HepG2 (cell line): ENCODE data around the gene B4GALT5. TPM values are rescaled to one million over a fixed set of nuclear protein-coding genes. Genes with fewer than 3 reads are reported as not detected.

Experiments used
- ARID3A ChIP-seq: IDR thresholded peaks from 2 replicates; pipeline ENCODE4 v1.6.1; 2012; ENCODE audit warnings: low read depth, low read length, improper control_type of control experiment
- ARID5B ChIP-seq: IDR thresholded peaks from 2 replicates; pipeline ENCODE4 v1.4.0; 2020; ENCODE audit warnings: mild to moderate bottlenecking, missing genetic modification reagents
- FOXP1 ChIP-seq, 2 experiments: fragments of 450-650 bp in 1 of 2; IDR thresholded peaks; 2 replicates each; pipeline ENCODE4 v1.6.1; 2017 to 2018; ENCODE audit warnings: antibody characterized with exemption in 1 of 2
- MAFG ChIP-seq: sonication (generic); formaldehyde crosslinking; IDR thresholded peaks from 2 replicates; pipeline ENCODE4 v1.5.1; 2020; ENCODE audit warnings: mild to moderate bottlenecking, missing genetic modification reagents
- MAZ ChIP-seq, 2 experiments: sonication (generic) in 1 of 2; formaldehyde crosslinking in 1 of 2; IDR thresholded peaks; 2 replicates each; pipeline versions ENCODE4 v1.5.0 to v1.6.1; 2012 to 2020; ENCODE audit warnings: low read depth in 2 of 2, mild to moderate bottlenecking in 2 of 2, borderline replicate concordance in 1 of 2, improper control_type of control experiment in 1 of 2, low read length in 1 of 2, missing genetic modification reagents in 1 of 2, moderate library complexity in 1 of 2
- NCOA2 ChIP-seq: sonication (generic); formaldehyde crosslinking; IDR thresholded peaks from 2 replicates; pipeline ENCODE4 v1.8.0; 2022; ENCODE audit warnings: inconsistent platforms
- NFYB ChIP-seq: sonication (generic); formaldehyde crosslinking; IDR thresholded peaks from 2 replicates; pipeline ENCODE4 v1.4.0; 2020; ENCODE audit warnings: missing genetic modification reagents
- NFYC ChIP-seq: IDR thresholded peaks from 2 replicates; pipeline ENCODE4 v1.6.1; 2016; ENCODE audit warnings: missing genetic modification reagents, missing compliant biosample characterization
- PATZ1 ChIP-seq: sonication (generic); formaldehyde crosslinking; IDR thresholded peaks from 2 replicates; pipeline ENCODE4 v1.4.0; 2020; ENCODE audit warnings: missing genetic modification reagents
- RNF2 ChIP-seq: fragments of 450-650 bp; conservative IDR thresholded peaks from 2 replicates; pipeline ENCODE4 v1.6.1; 2016; ENCODE audit warnings: low read depth
- RXRB ChIP-seq: IDR thresholded peaks from 2 replicates; pipeline ENCODE4 v1.6.1; 2016; ENCODE audit warnings: borderline replicate concordance, missing genetic modification reagents, missing compliant biosample characterization
- SAP130 ChIP-seq: IDR thresholded peaks from 2 replicates; pipeline ENCODE4 v1.6.1; 2016; ENCODE audit warnings: low read depth
- SOX13 ChIP-seq, 3 experiments: fragments of 450-650 bp in 1 of 3; sonication (generic) in 1 of 3; formaldehyde crosslinking in 1 of 3; IDR thresholded peaks in 2 of 3; conservative IDR thresholded peaks in 1 of 3; 2 replicates each; pipeline versions ENCODE4 v1.5.0 to v1.6.1; 2016 to 2020; ENCODE audit warnings: antibody characterized with exemption in 1 of 3, mild to moderate bottlenecking in 1 of 3, missing compliant biosample characterization in 1 of 3, missing genetic modification reagents in 1 of 3, moderate library complexity in 1 of 3
- TEAD3 ChIP-seq: optimal IDR thresholded peaks from 2 replicates; pipeline ENCODE3; 2016; ENCODE audit warnings: borderline replicate concordance
- ZNF282 ChIP-seq: fragments of 450-650 bp; IDR thresholded peaks from 2 replicates; pipeline ENCODE4 v1.6.1; 2018; ENCODE audit not compliant: partially characterized antibody
- ZNF441 ChIP-seq: sonication (generic); formaldehyde crosslinking; IDR thresholded peaks from 2 replicates; pipeline ENCODE4 v1.7.0; 2021; ENCODE audit warnings: missing genetic modification reagents, borderline replicate concordance
- ZNF501 ChIP-seq: sonication (generic); formaldehyde crosslinking; IDR thresholded peaks from 2 replicates; pipeline ENCODE4 v1.5.1; 2020; ENCODE audit warnings: mild to moderate bottlenecking, moderate library complexity, missing genetic modification reagents
- ZNF709 ChIP-seq: sonication (generic); formaldehyde crosslinking; IDR thresholded peaks from 2 replicates; pipeline ENCODE4 v1.5.0; 2020; ENCODE audit warnings: mild to moderate bottlenecking, missing genetic modification reagents
- ZSCAN22 ChIP-seq: sonication (generic); formaldehyde crosslinking; IDR thresholded peaks from 2 replicates; pipeline ENCODE4 v1.4.0; 2020; ENCODE audit warnings: mild to moderate bottlenecking, missing genetic modification reagents
- polyA plus RNA-seq, 8 experiments: library from polyadenylated mRNA; depleted of rRNA in 3 of 8; stranded (reverse) in 7 of 8; unstranded in 1 of 8; fragments of >200 nt; fragmentation: Illumina TruSeq in 4 of 8; extraction: Trizol in 4 of 8; gene quantifications; 2 replicates each; pipeline versions ENCODE4 v1.2.1 to v1.2.3, GENCODE V29; 2011 to 2016; ENCODE audit warnings: low read depth in 4 of 8, missing spikeins in 1 of 8, mixed read lengths in 1 of 8; ENCODE audit not compliant: insufficient read depth in 1 of 8
- total RNA-seq, 5 experiments: library from RNA; depleted of rRNA; stranded (reverse); fragments of >200 nt; fragmentation: Illumina TruSeq; extraction: Trizol; gene quantifications; 2 replicates each; pipeline ENCODE4 v1.2.3, GENCODE V29; 2016; ENCODE audit warnings: low read depth in 1 of 5

The B4GALT5 gene
- total and polyA plus RNA-seq, 2 of the 13 experiments (the other 11 are each of a cell fraction or from before 2014, with no cell fraction given), result 27.3 to 30.9 TPM

GRCh38 chr20:49724408-49725223, 10.9 kb upstream of the B4GALT5 start (continued):
- TF ChIP-seq ARID5B (CRISPR knock-in tag) (peak; percentile 33; the same call in 1 of the 2 replicates), NCOA2 (peak; percentile 15; the same call in 1 of the 2 replicates), NFYB (CRISPR knock-in tag) (0 out of 2 replicates have a peak, but pooled peaks have one; percentile 31), ZNF709 (peak; percentile 23; the same call in 1 of the 2 replicates), ZNF501 (CRISPR knock-in tag) (peak; percentile 35; the same call in 1 of the 2 replicates), RXRB (CRISPR knock-in tag) (0 out of 2 replicates have a peak, but pooled peaks have one; percentile 14), FOXP1 (IDR thresholded peaks at IDR 0.05) (no peak), FOXP1 (CRISPR knock-in tag; IDR thresholded peaks at IDR 0.05) (0 out of 2 replicates have a peak, but pooled peaks have one; percentile 4), MAFG (CRISPR knock-in tag) (0 out of 2 replicates have a peak, but pooled peaks have one; percentile 7), ZNF441 (CRISPR knock-in tag) (peak; percentile 29; the same call in 1 of the 2 replicates), SOX13 (IDR thresholded peaks at IDR 0.05) (no peak), SOX13 (CRISPR knock-in tag; conservative IDR thresholded peaks at IDR 0.05 in 1 of 2, IDR thresholded peaks at IDR 0.05 in 1 of 2) (peak in 1 of 2 experiments; percentile 11; a peak in 1 of 4 replicates), ZNF282 (no peak), RNF2 (no peak), SAP130 (CRISPR knock-in tag) (peak; percentile 62), TEAD3 (CRISPR knock-in tag) (peak; percentile 26), NFYC (peak; percentile 62; the same call in 1 of the 2 replicates), MAZ (IDR thresholded peaks at IDR 0.05; ENCODE audit: borderline replicate concordance, low read depth, low read length) (0 out of 2 replicates have a peak, but pooled peaks have one; percentile 75), MAZ (CRISPR knock-in tag; IDR thresholded peaks at IDR 0.05; ENCODE audit: low read depth) (no peak), PATZ1 (CRISPR knock-in tag) (peak; percentile 93), ZSCAN22 (CRISPR knock-in tag) (no peak), ARID3A (0 out of 2 replicates have a peak, but pooled peaks have one; percentile 24)
